22Rv1 (cell line): ENCODE data around the gene RFX7.
"Not testable (repeated sequence)": the region's sequence is repeated elsewhere in the genome, so short reads cannot be mapped to it uniquely, and the experiment has no call there.

Source experiments
- CTCF ChIP-seq: fragments of 450-650 bp; IDR thresholded peaks from 2 replicates; pipeline ENCODE4 v1.5.1; 2017; ENCODE audit warnings: mild to moderate bottlenecking
- ZFX ChIP-seq: fragments of 450-650 bp; IDR thresholded peaks from 2 replicates; pipeline ENCODE4 v1.6.1; 2017; ENCODE audit warnings: antibody characterized with exemption, borderline replicate concordance

GRCh38 chr15:56154768-56155167 lies 88.9 kb downstream of the RFX7 start:
- not testable (repeated sequence) for TF ChIP-seq CTCF, ZFX
